Activated CD4-positive, alpha-beta T cell treated with anti-CD3 and anti-CD28 coated beads, Interleukin-2, amount 10 ng/mL, durations not matched to agents 24 days and 14 days (primary cell): ENCODE measurements around the gene RP2. TPM values are rescaled to one million over a fixed set of nuclear protein-coding genes. Genes with fewer than 3 reads are reported as not detected.

Source experiments
- DNase-seq: peaks from one replicate; pipeline ENCODE4 v3.0.0; 2022
- H3K27ac Mint-ChIP-seq: one replicate; pipeline ENCODE4 v1.8.0; 2022; ENCODE audit warnings: mild to moderate bottlenecking, mixed read lengths
- H3K27me3 Mint-ChIP-seq: one replicate; pipeline ENCODE4 v1.8.0; 2022; ENCODE audit warnings: mixed read lengths
- H3K36me3 Mint-ChIP-seq: one replicate; pipeline ENCODE4 v1.8.0; 2022; ENCODE audit warnings: low read depth, mild to moderate bottlenecking, mixed read lengths
- H3K4me1 Mint-ChIP-seq: one replicate; pipeline ENCODE4 v1.8.0; 2021; ENCODE audit warnings: mixed read lengths
- H3K4me3 Mint-ChIP-seq: one replicate; pipeline ENCODE4 v1.8.0; 2022; ENCODE audit warnings: mild to moderate bottlenecking, moderate library complexity, mixed read lengths
- H3K9me3 Mint-ChIP-seq: one replicate; pipeline ENCODE4 v1.8.0; 2021; ENCODE audit warnings: mixed read lengths
- intact Hi-C: fragments of 100-400 bp; cut with micrococcal nuclease; formaldehyde crosslinking; loops from one replicate; pipeline ENCODE4 v1.15.1; 2023
- total RNA-seq: library from RNA; stranded (reverse); gene quantifications from 2 replicates; pipeline ENCODE4 v1.2.3, GENCODE V29; 2022

The RP2 gene
- total RNA-seq, 1 donor from 2014 or later = 7.6 TPM

DNA sequence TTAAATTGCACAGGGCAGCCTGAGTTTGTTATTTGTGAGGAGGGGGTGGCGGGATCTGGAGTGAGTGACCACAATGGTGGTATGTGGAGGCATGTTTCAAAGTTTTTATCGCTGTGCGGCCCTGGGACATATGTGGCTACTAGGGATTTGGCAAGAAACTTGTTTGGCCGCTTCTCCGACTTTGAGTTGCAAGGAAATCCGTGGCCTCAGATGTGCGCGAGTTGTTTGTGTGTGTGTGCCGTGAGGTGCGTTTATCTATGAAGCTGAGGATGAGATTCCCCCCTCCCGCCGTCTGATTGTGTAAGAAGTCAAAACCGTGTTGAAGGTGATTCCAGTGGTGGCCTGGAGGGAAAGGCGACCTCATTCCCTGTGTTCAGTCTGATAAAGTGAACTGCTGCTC lies 76.8 kb downstream of the RP2 start:
- peaks cover 55% of the 10 kb centered on the region for H3K27me3 Mint-ChIP-seq
- no peaks in the 10 kb centered on the region for H3K36me3 Mint-ChIP-seq
- H3K27ac Mint-ChIP-seq = no peak overlapping the region
- peaks cover 8% of the 10 kb centered on the region for H3K4me1 Mint-ChIP-seq
- peak; percentile 51 for DNase-seq
- no peaks in the 10 kb centered on the region for H3K9me3 Mint-ChIP-seq
- H3K4me3 Mint-ChIP-seq = peak overlapping the region; percentile 81
- intact Hi-C loops = loop anchor here (5.0 kb wide), 2 partner anchors 64 to 76 kb away; partner anchors contain the start of gene RP2

DNA sequence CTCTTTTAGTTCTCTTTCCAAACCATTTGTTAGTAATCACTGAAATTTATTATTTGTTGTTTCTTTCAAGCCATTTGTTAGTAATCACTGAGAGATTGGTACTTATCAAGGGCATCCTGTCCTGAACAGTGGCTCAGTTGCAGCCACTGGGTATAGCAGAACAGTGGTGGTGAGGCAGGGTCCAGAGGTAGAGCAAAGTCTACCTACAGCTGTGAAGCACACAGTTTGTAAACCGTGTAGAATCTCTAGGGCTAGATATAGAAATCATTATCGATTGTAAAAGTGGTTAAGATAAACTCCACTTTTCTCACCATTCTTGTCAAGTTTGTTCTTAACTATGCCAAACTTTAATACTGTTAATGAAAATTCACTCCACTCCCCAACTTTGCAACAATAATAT lies 79.4 kb downstream of the RP2 start:
- intact Hi-C loops = no loop called here
- Mint-ChIP-seq H3K27me3 (peaks cover 44% of the 10 kb centered on the region), H3K36me3 (no peaks in the 10 kb centered on the region), H3K4me3 (no peak overlapping the region), H3K4me1 (peaks cover 8% of the 10 kb centered on the region), H3K27ac (no peak overlapping the region), H3K9me3 (no peaks in the 10 kb centered on the region)
- no peak for DNase-seq

DNA sequence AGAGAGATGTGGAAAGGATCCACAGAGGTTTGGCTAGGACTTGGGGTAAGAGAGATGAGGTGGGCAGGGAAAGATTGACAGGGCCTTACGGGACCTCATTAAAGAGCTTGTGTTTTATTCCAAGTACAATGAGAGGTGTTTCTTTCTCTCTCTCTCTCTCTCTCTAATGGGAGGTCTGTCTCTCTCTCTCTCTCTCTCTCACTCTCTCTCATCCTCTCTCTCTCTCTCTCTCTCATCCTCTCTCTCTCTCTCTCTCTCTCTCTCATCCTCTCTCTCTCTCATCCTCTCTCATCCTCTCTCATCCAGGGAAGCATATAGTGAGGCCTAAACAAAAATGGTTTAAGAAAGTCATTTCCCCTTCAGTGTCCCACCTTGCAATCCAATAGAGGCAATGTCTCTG lies 80.8 kb downstream of the RP2 start:
- H3K4me3 Mint-ChIP-seq = no peak overlapping the region
- H3K4me1 Mint-ChIP-seq = peaks cover 8% of the 10 kb centered on the region
- peaks cover 42% of the 10 kb centered on the region for H3K27me3 Mint-ChIP-seq
- intact Hi-C loops = no loop called here
- H3K27ac Mint-ChIP-seq = no peak overlapping the region
- H3K9me3 Mint-ChIP-seq = no peaks in the 10 kb centered on the region
- no peaks in the 10 kb centered on the region for H3K36me3 Mint-ChIP-seq
- DNase-seq = no peak

DNA sequence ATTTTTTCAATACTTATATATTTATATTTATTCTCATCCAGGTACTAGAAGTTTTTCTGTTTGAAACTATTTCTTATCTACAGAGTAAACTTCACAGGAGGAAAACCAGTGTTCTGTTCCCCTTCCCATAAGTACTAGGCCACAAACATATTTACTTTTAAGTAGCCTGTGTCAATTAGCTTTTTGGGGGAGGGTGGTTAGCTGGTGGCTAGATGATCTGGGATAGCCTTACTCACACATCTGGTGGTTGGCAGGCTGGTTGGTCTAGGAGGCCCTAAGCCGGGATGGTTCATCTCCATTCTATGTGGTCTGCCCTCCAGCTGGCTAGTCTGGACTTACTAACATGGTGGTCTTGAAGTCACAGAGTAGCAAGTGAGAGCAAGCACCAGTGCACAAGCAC lies 81.6 kb downstream of the RP2 start:
- H3K4me1 Mint-ChIP-seq = peaks cover 8% of the 10 kb centered on the region
- no peak for DNase-seq
- no peak overlapping the region for H3K27ac Mint-ChIP-seq
- H3K4me3 Mint-ChIP-seq = no peak overlapping the region
- H3K36me3 Mint-ChIP-seq = no peaks in the 10 kb centered on the region
- intact Hi-C loops = no loop called here
- no peaks in the 10 kb centered on the region for H3K9me3 Mint-ChIP-seq
- peaks cover 41% of the 10 kb centered on the region for H3K27me3 Mint-ChIP-seq

DNA sequence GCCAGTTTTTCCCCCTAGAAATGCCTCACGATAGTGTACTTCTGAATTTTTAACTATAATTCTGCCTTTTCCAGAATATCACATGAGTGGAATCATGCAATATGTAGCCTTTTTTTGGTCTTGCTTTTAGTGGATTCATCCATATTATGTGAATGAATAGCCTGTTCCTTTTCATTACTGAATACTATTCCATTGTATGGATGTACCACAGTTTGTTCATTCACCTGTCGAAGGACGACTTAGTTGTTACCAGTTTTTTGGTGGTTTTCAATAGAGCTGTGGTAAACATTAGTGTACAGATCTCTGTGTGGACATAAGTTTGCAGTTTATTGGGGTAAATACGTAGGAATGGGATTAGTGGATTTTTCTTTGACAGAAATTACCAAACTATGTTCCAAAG lies 83.4 kb downstream of the RP2 start:
- H3K4me1 Mint-ChIP-seq = no peaks in the 10 kb centered on the region
- intact Hi-C loops = no loop called here
- H3K4me3 Mint-ChIP-seq = no peak overlapping the region
- peaks cover 26% of the 10 kb centered on the region for H3K27me3 Mint-ChIP-seq
- H3K36me3 Mint-ChIP-seq = no peaks in the 10 kb centered on the region
- no peaks in the 10 kb centered on the region for H3K9me3 Mint-ChIP-seq
- DNase-seq = no peak
- no peak overlapping the region for H3K27ac Mint-ChIP-seq

- no peak for DNase-seq
- no peak overlapping the region for H3K4me3 Mint-ChIP-seq
- no peaks in the 10 kb centered on the region for H3K36me3 Mint-ChIP-seq
- intact Hi-C loops = no loop called here
- H3K27ac Mint-ChIP-seq = no peak overlapping the region
- no peaks in the 10 kb centered on the region for H3K4me1 Mint-ChIP-seq
- no peaks in the 10 kb centered on the region for H3K9me3 Mint-ChIP-seq
- peaks cover 11% of the 10 kb centered on the region for H3K27me3 Mint-ChIP-seq
Observed at GRCh38 chrX:46922611-46923010, 85.8 kb downstream of the RP2 start.

DNA sequence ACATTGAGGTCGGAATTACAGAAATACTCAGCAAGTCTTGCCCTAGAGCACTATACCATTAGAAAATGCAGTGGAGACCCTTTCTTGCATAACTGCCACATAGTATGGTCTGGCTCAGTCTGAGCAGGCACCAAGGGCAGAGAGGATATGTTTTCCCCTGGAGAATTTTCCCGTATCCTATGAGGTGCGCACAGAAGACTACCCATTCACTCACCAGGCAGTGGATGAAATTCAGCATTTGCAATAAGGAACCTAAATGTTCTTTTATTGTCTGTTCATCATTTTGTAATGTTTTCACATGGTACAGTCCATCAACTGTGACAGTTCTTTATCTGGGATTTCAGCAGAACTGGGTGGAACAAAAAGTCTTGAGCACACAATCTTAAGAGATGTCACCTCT lies 90.9 kb downstream of the RP2 start:
- Mint-ChIP-seq H3K4me1 (no peaks in the 10 kb centered on the region), H3K4me3 (no peak overlapping the region), H3K9me3 (no peaks in the 10 kb centered on the region), H3K27ac (no peak overlapping the region), H3K36me3 (no peaks in the 10 kb centered on the region), H3K27me3 (peaks cover 2% of the 10 kb centered on the region)
- DNase-seq = no peak
- intact Hi-C loops = no loop called here

DNA sequence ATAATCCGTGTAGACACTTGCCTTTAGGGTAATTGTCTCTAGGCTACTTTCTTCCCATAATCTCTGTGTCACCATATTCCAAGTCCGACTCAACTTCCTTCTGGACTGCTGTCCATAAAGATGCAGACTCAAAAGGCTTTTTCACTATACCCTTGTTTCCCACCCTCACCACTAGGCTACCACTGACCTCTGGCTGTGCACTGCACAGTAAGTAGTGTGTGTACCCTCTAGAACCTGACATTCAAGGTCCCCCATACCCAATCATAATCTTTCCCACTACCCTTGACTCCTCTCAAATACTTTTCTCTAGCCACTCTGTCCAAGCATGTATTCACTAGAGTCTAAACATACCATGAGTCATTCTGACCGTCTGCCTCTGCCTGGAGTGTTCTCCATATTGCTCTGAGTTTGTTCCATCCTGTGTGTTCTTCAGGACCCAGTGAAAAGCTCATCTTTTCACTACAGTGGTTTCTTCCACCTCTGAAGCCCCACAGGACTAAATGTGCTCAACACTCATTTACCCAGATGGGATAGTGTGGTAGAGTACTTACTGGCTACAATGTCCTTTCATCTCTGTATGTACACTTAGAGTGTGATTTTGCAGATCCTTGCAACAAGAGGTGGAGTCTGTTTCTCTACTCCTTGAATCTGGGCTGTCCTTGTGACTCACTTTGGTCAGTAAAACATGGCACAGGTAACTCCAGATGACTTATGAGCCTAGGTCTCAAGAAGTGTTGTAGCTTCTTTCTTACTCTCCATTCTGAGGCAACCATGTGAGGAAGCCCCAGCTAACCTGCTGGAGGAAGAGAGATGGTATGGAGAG lies 92.8 kb downstream of the RP2 start:
- Mint-ChIP-seq H3K4me1 (no peaks in the 10 kb centered on the region), H3K4me3 (no peak overlapping the region), H3K27me3 (peaks cover 2% of the 10 kb centered on the region), H3K27ac (no peak overlapping the region), H3K36me3 (no peaks in the 10 kb centered on the region), H3K9me3 (no peaks in the 10 kb centered on the region)
- no peak for DNase-seq
- intact Hi-C loops = no loop called here

Other genes with a start within 250 kb of the RP2 start
- gene SLC9A7, start 77.9 kb upstream of the RP2 start, total RNA-seq = 37.7 and 43.8 TPM in 2 replicates
- 1.5 and 1.6 TPM in 2 replicates for gene JADE3, start 75.4 kb downstream of the RP2 start, total RNA-seq
- not detected in 2 replicates for gene RGN, start 241.4 kb downstream of the RP2 start, total RNA-seq